Loucy (cell line): ENCODE results near the gene COL26A1.

Experiments used
- H2AFZ ChIP-seq: fragments of 200-600 bp; sonication (generic); 2 replicates; pipeline ENCODE4 v1.6.0; 2016; ENCODE audit warnings: antibody characterized with exemption, mild to moderate bottlenecking, low read length, moderate library complexity
- H3F3A ChIP-seq: fragments of 200-600 bp; 2 replicates; pipeline ENCODE4 v1.6.0; 2016; ENCODE audit warnings: antibody characterized with exemption, low read depth, mild to moderate bottlenecking
- H3K27me3 ChIP-seq: fragments of 200-600 bp; sonication (generic); 2 replicates; pipeline ENCODE4 v1.6.1; 2014; ENCODE audit warnings: low read length, mild to moderate bottlenecking; ENCODE audit not compliant: insufficient read depth, poor library complexity, severe bottlenecking
- H3K36me3 ChIP-seq: fragments of 200-600 bp; sonication (generic); 2 replicates; pipeline ENCODE4 v1.6.1; 2016; ENCODE audit warnings: low read length; ENCODE audit not compliant: insufficient read depth
- H3K4me1 ChIP-seq: fragments of 200-600 bp; sonication (generic); 2 replicates; pipeline ENCODE4 v1.5.1; 2014; ENCODE audit warnings: low read length, mild to moderate bottlenecking; ENCODE audit not compliant: insufficient read depth, poor library complexity, severe bottlenecking
- H3K4me2 ChIP-seq: fragments of 200-600 bp; sonication (generic); 2 replicates; pipeline ENCODE4 v1.6.0; 2014; ENCODE audit warnings: antibody characterized with exemption, low read length, low read depth, mild to moderate bottlenecking; ENCODE audit not compliant: poor library complexity, severe bottlenecking
- H3K4me3 ChIP-seq: fragments of 200-600 bp; sonication (generic); 2 replicates; pipeline ENCODE4 v1.5.1; 2014; ENCODE audit warnings: low read length, mild to moderate bottlenecking, mixed read lengths; ENCODE audit not compliant: poor library complexity, severe bottlenecking
- H3K79me2 ChIP-seq: fragments of 200-600 bp; sonication (generic); 2 replicates; pipeline ENCODE4 v1.6.1; 2014; ENCODE audit warnings: low read length; ENCODE audit not compliant: insufficient read depth
- H3K9ac ChIP-seq: fragments of 200-600 bp; sonication (generic); 2 replicates; pipeline ENCODE4 v1.6.0; 2014; ENCODE audit warnings: mild to moderate bottlenecking, low read depth, low read length, moderate library complexity; ENCODE audit not compliant: poor library complexity, severe bottlenecking
- H3K9me2 ChIP-seq: fragments of 200-600 bp; sonication (generic); replicated peaks from 2 replicates; pipeline ENCODE4 v1.6.1; 2016; ENCODE audit warnings: low read depth, low read length, mixed read lengths
- H3K9me3 ChIP-seq: fragments of 200-600 bp; sonication (generic); 2 replicates; pipeline ENCODE4 v1.6.1; 2014; ENCODE audit warnings: mild to moderate bottlenecking, antibody characterized with exemption, low read length, low read depth; ENCODE audit not compliant: insufficient read depth
- H4K20me1 ChIP-seq: fragments of 200-600 bp; sonication (generic); 2 replicates; pipeline ENCODE4 v1.6.0; 2014; ENCODE audit warnings: antibody characterized with exemption, low read length, mild to moderate bottlenecking; ENCODE audit not compliant: insufficient read depth, poor library complexity, severe bottlenecking
- CTCF ChIP-seq: fragments of 200-600 bp; sonication (generic); conservative IDR thresholded peaks from 2 replicates; pipeline ENCODE4 v1.5.1; 2014; ENCODE audit warnings: mild to moderate bottlenecking, antibody characterized with exemption, low read length
- EZH2phosphoT487 ChIP-seq: fragments of 200-600 bp; IDR thresholded peaks from 2 replicates; pipeline ENCODE4 v1.6.1; 2018; ENCODE audit warnings: antibody characterized with exemption, mild to moderate bottlenecking, moderate library complexity, borderline replicate concordance

COL26A1 gene

GRCh38 chr7:101595766-101596537 lies 233.3 kb downstream of the COL26A1 start:
- no peak overlapping the region for H3K9ac ChIP-seq
- no peak for TF ChIP-seq EZH2phosphoT487
- no peak for TF ChIP-seq CTCF
- H3K9me2 ChIP-seq = no peaks in the 10 kb centered on the region
- H3K27me3 ChIP-seq = no peaks in the 10 kb centered on the region
- no peaks in the 10 kb centered on the region for H3K4me1 ChIP-seq
- no peaks in the 10 kb centered on the region for H3K9me3 ChIP-seq
- H3F3A ChIP-seq = no peaks in the 10 kb centered on the region
- H3K36me3 ChIP-seq = no peaks in the 10 kb centered on the region
- H3K4me3 ChIP-seq = no peak overlapping the region
- H3K79me2 ChIP-seq = no peaks in the 10 kb centered on the region
- H4K20me1 ChIP-seq = no peaks in the 10 kb centered on the region
- no peak overlapping the region for H2AFZ ChIP-seq
- H3K4me2 ChIP-seq = no peak overlapping the region

GRCh38 chr7:101596898-101597297 lies 234.2 kb downstream of the COL26A1 start:
- no peaks in the 10 kb centered on the region for H3K36me3 ChIP-seq
- H3K9me3 ChIP-seq = no peaks in the 10 kb centered on the region
- no peaks in the 10 kb centered on the region for H3K27me3 ChIP-seq
- H3K4me2 ChIP-seq = no peak overlapping the region
- no peaks in the 10 kb centered on the region for H3F3A ChIP-seq
- no peaks in the 10 kb centered on the region for H3K79me2 ChIP-seq
- no peaks in the 10 kb centered on the region for H3K4me1 ChIP-seq
- H2AFZ ChIP-seq = no peak overlapping the region
- no peak overlapping the region for H3K4me3 ChIP-seq
- H4K20me1 ChIP-seq = no peaks in the 10 kb centered on the region
- no peak overlapping the region for H3K9ac ChIP-seq
- H3K9me2 ChIP-seq = no peaks in the 10 kb centered on the region
- TF ChIP-seq EZH2phosphoT487 (no peak), CTCF (no peak)

GRCh38 chr7:101597941-101598340 lies 235.3 kb downstream of the COL26A1 start:
- no peaks in the 10 kb centered on the region for H3K27me3 ChIP-seq
- H3K9me3 ChIP-seq = no peaks in the 10 kb centered on the region
- no peaks in the 10 kb centered on the region for H3K36me3 ChIP-seq
- no peaks in the 10 kb centered on the region for H3K9me2 ChIP-seq
- H2AFZ ChIP-seq = no peak overlapping the region
- H3K4me1 ChIP-seq = no peaks in the 10 kb centered on the region
- TF ChIP-seq CTCF (no peak), EZH2phosphoT487 (no peak)
- H3K4me3 ChIP-seq = no peak overlapping the region
- no peaks in the 10 kb centered on the region for H3K79me2 ChIP-seq
- H4K20me1 ChIP-seq = no peaks in the 10 kb centered on the region
- H3K9ac ChIP-seq = no peak overlapping the region
- no peak overlapping the region for H3K4me2 ChIP-seq
- H3F3A ChIP-seq = no peaks in the 10 kb centered on the region
